ENCODE results near the gene CCNDBP1.

Gene CCNDBP1

GRCh38 chr15:43239732-43240491, 54.7 kb downstream of the CCNDBP1 start:
- H3K9me3 ChIP-seq (replicated peaks; ENCODE audit: insufficient read depth, low read length), result no peaks in the 10 kb centered on the region
- H3K27ac ChIP-seq (ENCODE audit: low read length), result no peak overlapping the region
- no peak for DNase-seq
- no peak overlapping the region for H2AFZ ChIP-seq (ENCODE audit: low read length)
- H3K27me3 ChIP-seq (replicated peaks; ENCODE audit: insufficient read depth, low read length), result no peaks in the 10 kb centered on the region
- H3K4me1 ChIP-seq (ENCODE audit: low read length), result no peaks in the 10 kb centered on the region
- no peak overlapping the region for H3K9ac ChIP-seq (ENCODE audit: low read length)
- no peak overlapping the region for H3K4me2 ChIP-seq (ENCODE audit: low read depth, low read length)
- H4K20me1 ChIP-seq (ENCODE audit: insufficient read depth, low read length), result no peaks in the 10 kb centered on the region
- H3K36me3 ChIP-seq (replicated peaks; ENCODE audit: insufficient read depth, low read length), result no peaks in the 10 kb centered on the region
- no peaks in the 10 kb centered on the region for H3K9me2 ChIP-seq (replicated peaks; ENCODE audit: insufficient read depth, low read length)
- H3F3A ChIP-seq (ENCODE audit: insufficient read depth, low read length), result no peaks in the 10 kb centered on the region
- TF ChIP-seq EZH2 (optimal IDR thresholded peaks at IDR 0.05; ENCODE audit: low read depth, low read length) (no peak), EZH2phosphoT487 (IDR thresholded peaks at IDR 0.05; ENCODE audit: low read length) (no peak), CTCF (IDR thresholded peaks at IDR 0.05; ENCODE audit: low read length) (no peak)
- no peaks in the 10 kb centered on the region for H3K79me2 ChIP-seq (ENCODE audit: low read length)
- no peak overlapping the region for H3K4me3 ChIP-seq (ENCODE audit: low read length)

- Histone ChIP-seq H3K4me2 (ENCODE audit: low read depth, low read length) (no peak overlapping the region), H3F3A (ENCODE audit: insufficient read depth, low read length) (no peaks in the 10 kb centered on the region), H3K36me3 (replicated peaks; ENCODE audit: insufficient read depth, low read length) (no peaks in the 10 kb centered on the region), H3K9me3 (replicated peaks; ENCODE audit: insufficient read depth, low read length) (no peaks in the 10 kb centered on the region), H3K4me3 (ENCODE audit: low read length) (no peak overlapping the region), H3K27ac (ENCODE audit: low read length) (no peak overlapping the region), H2AFZ (ENCODE audit: low read length) (no peak overlapping the region), H3K9ac (ENCODE audit: low read length) (no peak overlapping the region), H3K79me2 (ENCODE audit: low read length) (no peaks in the 10 kb centered on the region), H3K9me2 (replicated peaks; ENCODE audit: insufficient read depth, low read length) (no peaks in the 10 kb centered on the region), H3K4me1 (ENCODE audit: low read length) (no peaks in the 10 kb centered on the region), H3K27me3 (replicated peaks; ENCODE audit: insufficient read depth, low read length) (no peaks in the 10 kb centered on the region), H4K20me1 (ENCODE audit: insufficient read depth, low read length) (no peaks in the 10 kb centered on the region)
- TF ChIP-seq EZH2 (optimal IDR thresholded peaks at IDR 0.05; ENCODE audit: low read depth, low read length) (no peak), CTCF (IDR thresholded peaks at IDR 0.05; ENCODE audit: low read length) (no peak), EZH2phosphoT487 (IDR thresholded peaks at IDR 0.05; ENCODE audit: low read length) (no peak)
- DNase-seq, result no peak
These were observed 55.9 kb downstream of the CCNDBP1 start for GRCh38 chr15:43241100-43241499.

- Histone ChIP-seq H4K20me1 (ENCODE audit: insufficient read depth, low read length) (no peaks in the 10 kb centered on the region), H2AFZ (ENCODE audit: low read length) (no peak overlapping the region)
These were observed 57.4 kb downstream of the CCNDBP1 start for GRCh38 chr15:43242616-43243015.

More at GRCh38 chr15:43242616-43243015, 57.4 kb downstream of the CCNDBP1 start:
- Histone ChIP-seq H3K27me3 (replicated peaks; ENCODE audit: insufficient read depth, low read length) (no peaks in the 10 kb centered on the region), H3F3A (ENCODE audit: insufficient read depth, low read length) (no peaks in the 10 kb centered on the region), H3K4me1 (ENCODE audit: low read length) (no peaks in the 10 kb centered on the region), H3K9ac (ENCODE audit: low read length) (no peak overlapping the region), H3K4me3 (ENCODE audit: low read length) (no peak overlapping the region), H3K9me3 (replicated peaks; ENCODE audit: insufficient read depth, low read length) (no peaks in the 10 kb centered on the region), H3K27ac (ENCODE audit: low read length) (no peak overlapping the region), H3K9me2 (replicated peaks; ENCODE audit: insufficient read depth, low read length) (no peaks in the 10 kb centered on the region), H3K36me3 (replicated peaks; ENCODE audit: insufficient read depth, low read length) (no peaks in the 10 kb centered on the region), H3K79me2 (ENCODE audit: low read length) (no peaks in the 10 kb centered on the region), H3K4me2 (ENCODE audit: low read depth, low read length) (no peak overlapping the region)
- DNase-seq, result no peak
- no peak for TF ChIP-seq CTCF (IDR thresholded peaks at IDR 0.05; ENCODE audit: low read length)
- TF ChIP-seq EZH2phosphoT487 (IDR thresholded peaks at IDR 0.05; ENCODE audit: low read length), result no peak
- no peak for TF ChIP-seq EZH2 (optimal IDR thresholded peaks at IDR 0.05; ENCODE audit: low read depth, low read length)

Measured in MM.1S (cell line).